SK-N-SH (cell line): ENCODE results near the gene INPP5K. TPM values are rescaled to one million over a fixed set of nuclear protein-coding genes. Genes with fewer than 3 reads are reported as not detected.

ENCODE experiments used
- CTCF ChIA-PET: fragments of 300-600, 350-600 bp; formaldehyde crosslinking; extraction: SDS; loops from one replicate; lab custom pipeline; 2021; lab: Yijun Ruan, JAX
- POLR2A ChIA-PET: fragments of 350-600 bp; sonication (Branson Sonifier 250); formaldehyde crosslinking; extraction: SDS; loops from one replicate; lab custom pipeline; 2020; ENCODE audit warnings: antibody characterized with exemption, inconsistent platforms; lab: Yijun Ruan, JAX
- DNase-seq: peaks from one replicate; pipeline ENCODE4 v3.0.0; 2012
- H2AFZ ChIP-seq: fragments of 200-600 bp; sonication (generic); 2 replicates; pipeline ENCODE4 v1.8.1; 2016; ENCODE audit warnings: antibody characterized with exemption, mild to moderate bottlenecking, low read depth
- H3F3A ChIP-seq: fragments of 200-600 bp; sonication (generic); replicated peaks from 2 replicates; pipeline ENCODE3; 2016; ENCODE audit warnings: antibody characterized with exemption, mild to moderate bottlenecking; ENCODE audit not compliant: insufficient read depth
- H3K27ac ChIP-seq, 2 experiments: fragments of 200-500 bp in 1 of 2; fragments of 200-600 bp in 1 of 2; sonication (Bioruptor generic) in 1 of 2; sonication (generic), shearing (Covaris generic) in 1 of 2; 2 replicates each; pipeline versions ENCODE4 v1.5.1 to v1.6.1; 2014 to 2016; ENCODE audit warnings: low read depth in 2 of 2, inconsistent platforms in 1 of 2, low read length in 1 of 2, mild to moderate bottlenecking in 1 of 2, mixed read lengths in 1 of 2
- H3K27me3 ChIP-seq: fragments of 200-600 bp; sonication (generic), shearing (Covaris generic); 2 replicates; pipeline ENCODE4 v1.6.1; 2016; ENCODE audit warnings: mixed run types; ENCODE audit not compliant: insufficient read depth
- H3K36me3 ChIP-seq, 2 experiments: fragments of 200-500 bp in 1 of 2; fragments of 200-600 bp in 1 of 2; sonication (Bioruptor generic) in 1 of 2; sonication (generic) in 1 of 2; replicated peaks in 1 of 2; 2 replicates each; pipeline versions ENCODE3 to v1.5.1; 2014 to 2016; ENCODE audit warnings: low read length in 1 of 2, mild to moderate bottlenecking in 1 of 2; ENCODE audit not compliant: insufficient read depth in 2 of 2, control insufficient read depth in 1 of 2
- H3K4me1 ChIP-seq, 2 experiments: fragments of 200-500 bp in 1 of 2; fragments of 200-600 bp in 1 of 2; sonication (Bioruptor generic) in 1 of 2; sonication (generic), shearing (Covaris generic) in 1 of 2; 2 replicates each; pipeline versions ENCODE4 v1.5.1 to v1.6.1; 2014 to 2016; ENCODE audit warnings: low read depth in 1 of 2, low read length in 1 of 2, mixed run types in 1 of 2; ENCODE audit not compliant: insufficient read depth in 2 of 2, control insufficient read depth in 1 of 2
- H3K4me2 ChIP-seq: fragments of 200-600 bp; sonication (generic), shearing (Covaris generic); 2 replicates; pipeline ENCODE4 v1.6.1; 2017; ENCODE audit warnings: mixed run types
- H3K4me3 ChIP-seq, 2 experiments: fragments of 200-500 bp in 1 of 2; fragments of 200-600 bp in 1 of 2; sonication (Bioruptor generic) in 1 of 2; sonication (generic), shearing (Covaris generic) in 1 of 2; 2 replicates each; pipeline versions ENCODE4 v1.5.1 to v1.8.1; 2014 to 2016; ENCODE audit warnings: low read depth in 2 of 2, inconsistent platforms in 1 of 2, low read length in 1 of 2, mild to moderate bottlenecking in 1 of 2, mixed read lengths in 1 of 2, moderate library complexity in 1 of 2
- H3K79me2 ChIP-seq: fragments of 200-600 bp; sonication (generic); 2 replicates; pipeline ENCODE4 v1.8.1; 2017; ENCODE audit warnings: mild to moderate bottlenecking; ENCODE audit not compliant: insufficient read depth
- H3K9ac ChIP-seq: fragments of 200-600 bp; sonication (generic); 2 replicates; pipeline ENCODE4 v1.6.1; 2017; ENCODE audit warnings: mixed run types
- H3K9me2 ChIP-seq: fragments of 200-600 bp; sonication (generic); 2 replicates; pipeline ENCODE4 v1.6.1; 2017; ENCODE audit warnings: mixed run types
- H3K9me3 ChIP-seq: fragments of 200-600 bp; sonication (generic); 2 replicates; pipeline ENCODE4 v1.6.1; 2017; ENCODE audit warnings: mixed run types, mild to moderate bottlenecking, moderate library complexity
- H4K20me1 ChIP-seq: fragments of 200-600 bp; sonication (generic); 2 replicates; pipeline ENCODE4 v1.6.1; 2017; ENCODE audit warnings: mild to moderate bottlenecking, mixed run types; ENCODE audit not compliant: insufficient read depth
- CHD2 ChIP-seq: fragments of 150-350 bp; IDR thresholded peaks from 2 replicates; pipeline ENCODE4 v1.6.1; 2018; ENCODE audit warnings: low read length; ENCODE audit not compliant: partially characterized antibody
- ELF1 ChIP-seq: IDR thresholded peaks from 2 replicates; pipeline ENCODE4 v1.4.0; 2012
- FOSL2 ChIP-seq: IDR thresholded peaks from 2 replicates; pipeline ENCODE4 v1.4.0; 2012; ENCODE audit warnings: low read depth, mild to moderate bottlenecking, moderate library complexity, borderline replicate concordance
- FOXJ3 ChIP-seq: sonication (generic); formaldehyde crosslinking; IDR thresholded peaks from 2 replicates; pipeline ENCODE4 v1.5.1; 2020; ENCODE audit warnings: mild to moderate bottlenecking, missing genetic modification reagents
- FOXM1 ChIP-seq: IDR thresholded peaks from 2 replicates; pipeline ENCODE4 v1.4.0; 2012; ENCODE audit warnings: low read depth, mild to moderate bottlenecking
- GATA2 ChIP-seq: sonication (generic); formaldehyde crosslinking; IDR thresholded peaks from 2 replicates; pipeline ENCODE4 v1.5.0; 2020; ENCODE audit warnings: mild to moderate bottlenecking, missing genetic modification reagents
- JUND ChIP-seq: IDR thresholded peaks from 2 replicates; pipeline ENCODE4 v1.4.0; 2012
- MEF2A ChIP-seq: IDR thresholded peaks from 2 replicates; pipeline ENCODE4 v1.4.0; 2012; ENCODE audit warnings: low read depth, borderline replicate concordance
- MXI1 ChIP-seq: IDR thresholded peaks from 2 replicates; pipeline ENCODE4 v1.6.1; 2012; ENCODE audit warnings: mild to moderate bottlenecking, low read depth, low read length, improper control_type of control experiment
- NRF1 ChIP-seq: IDR thresholded peaks from 2 replicates; pipeline ENCODE4 v1.6.1; 2012; ENCODE audit warnings: low read depth, mild to moderate bottlenecking, low read length
- PBX3 ChIP-seq: IDR thresholded peaks from 2 replicates; pipeline ENCODE4; 2012
- RAD21 ChIP-seq: IDR thresholded peaks from 2 replicates; pipeline ENCODE4 v1.6.1; 2012; ENCODE audit warnings: mild to moderate bottlenecking, low read length
- REST ChIP-seq: IDR thresholded peaks from 2 replicates; pipeline ENCODE4 v1.6.1; 2012; ENCODE audit warnings: mild to moderate bottlenecking, low read depth, low read length, moderate library complexity
- RFX5 ChIP-seq: IDR thresholded peaks from 2 replicates; pipeline ENCODE4 v1.6.1; 2012; ENCODE audit warnings: mild to moderate bottlenecking, improper control_type of control experiment, low read length
- RXRA ChIP-seq: IDR thresholded peaks from 2 replicates; pipeline ENCODE4 v1.4.0; 2012; ENCODE audit warnings: low read depth, mild to moderate bottlenecking, borderline replicate concordance
- SMC3 ChIP-seq: IDR thresholded peaks from 2 replicates; pipeline ENCODE4 v1.6.1; 2012; ENCODE audit warnings: low read depth, low read length, improper control_type of control experiment
- TCF12 ChIP-seq: IDR thresholded peaks from 2 replicates; pipeline ENCODE4 v1.4.0; 2012
- USF2 ChIP-seq: fragments of 150-350 bp; IDR thresholded peaks from 2 replicates; pipeline ENCODE4 v1.6.1; 2017; ENCODE audit warnings: antibody characterized with exemption, low read length, low read depth, borderline replicate concordance
- YY1 ChIP-seq: IDR thresholded peaks from 2 replicates; pipeline ENCODE4 v1.4.0; 2012; ENCODE audit warnings: low read depth, mild to moderate bottlenecking
- WGBS: methylation state at CpG from one replicate; pipeline ENCODE4 v1.1.6; 2017; ENCODE audit warnings: low lambda C conversion rate; 5-methylcytosine and 5-hydroxymethylcytosine counted together
- polyA plus RNA-seq, 3 experiments: library from polyadenylated mRNA; depleted of rRNA; stranded (reverse); fragments of >200 nt; gene quantifications; 2 replicates each; pipeline ENCODE4 v1.2.3, GENCODE V29; 2012
- TF ChIP-seq, protein P1 (sequence below): fragments of 150-350 bp; IDR thresholded peaks from 2 replicates; pipeline ENCODE4 v1.6.1; 2016; ENCODE audit warnings: mild to moderate bottlenecking, low read depth, low read length
- TF ChIP-seq, protein P2 (sequence below): fragments of 200-600 bp; sonication (generic); IDR thresholded peaks from 2 replicates; pipeline ENCODE4 v1.6.1; 2017; ENCODE audit warnings: antibody characterized with exemption, mild to moderate bottlenecking, moderate library complexity

The INPP5K gene
- polyA plus RNA-seq, 1 of the 3 experiments (the other 2 are of a cell fraction) = 26.2 TPM

GRCh38 chr17:1469231-1469852 lies 47.1 kb downstream of the INPP5K start (continued):
- no peak for TF ChIP-seq REST
- TF ChIP-seq FOXM1 = no peak
- no peak for TF ChIP-seq USF2
- no peak for TF ChIP-seq PBX3
- TF ChIP-seq, all 33 proteins: peak for 0

GRCh38 chr17:1467898-1468492 lies 48.4 kb downstream of the INPP5K start:
- no peak for DNase-seq
- TF ChIP-seq MEF2A = no peak
- TF ChIP-seq RXRA = no peak
- no peak for TF ChIP-seq JUND
- TF ChIP-seq PBX3 = no peak
- TF ChIP-seq, protein P1, sequence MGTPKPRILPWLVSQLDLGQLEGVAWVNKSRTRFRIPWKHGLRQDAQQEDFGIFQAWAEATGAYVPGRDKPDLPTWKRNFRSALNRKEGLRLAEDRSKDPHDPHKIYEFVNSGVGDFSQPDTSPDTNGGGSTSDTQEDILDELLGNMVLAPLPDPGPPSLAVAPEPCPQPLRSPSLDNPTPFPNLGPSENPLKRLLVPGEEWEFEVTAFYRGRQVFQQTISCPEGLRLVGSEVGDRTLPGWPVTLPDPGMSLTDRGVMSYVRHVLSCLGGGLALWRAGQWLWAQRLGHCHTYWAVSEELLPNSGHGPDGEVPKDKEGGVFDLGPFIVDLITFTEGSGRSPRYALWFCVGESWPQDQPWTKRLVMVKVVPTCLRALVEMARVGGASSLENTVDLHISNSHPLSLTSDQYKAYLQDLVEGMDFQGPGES = no peak
- TF ChIP-seq RAD21 = no peak
- no peak for TF ChIP-seq USF2
- TF ChIP-seq, protein P2, sequence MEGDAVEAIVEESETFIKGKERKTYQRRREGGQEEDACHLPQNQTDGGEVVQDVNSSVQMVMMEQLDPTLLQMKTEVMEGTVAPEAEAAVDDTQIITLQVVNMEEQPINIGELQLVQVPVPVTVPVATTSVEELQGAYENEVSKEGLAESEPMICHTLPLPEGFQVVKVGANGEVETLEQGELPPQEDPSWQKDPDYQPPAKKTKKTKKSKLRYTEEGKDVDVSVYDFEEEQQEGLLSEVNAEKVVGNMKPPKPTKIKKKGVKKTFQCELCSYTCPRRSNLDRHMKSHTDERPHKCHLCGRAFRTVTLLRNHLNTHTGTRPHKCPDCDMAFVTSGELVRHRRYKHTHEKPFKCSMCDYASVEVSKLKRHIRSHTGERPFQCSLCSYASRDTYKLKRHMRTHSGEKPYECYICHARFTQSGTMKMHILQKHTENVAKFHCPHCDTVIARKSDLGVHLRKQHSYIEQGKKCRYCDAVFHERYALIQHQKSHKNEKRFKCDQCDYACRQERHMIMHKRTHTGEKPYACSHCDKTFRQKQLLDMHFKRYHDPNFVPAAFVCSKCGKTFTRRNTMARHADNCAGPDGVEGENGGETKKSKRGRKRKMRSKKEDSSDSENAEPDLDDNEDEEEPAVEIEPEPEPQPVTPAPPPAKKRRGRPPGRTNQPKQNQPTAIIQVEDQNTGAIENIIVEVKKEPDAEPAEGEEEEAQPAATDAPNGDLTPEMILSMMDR = no peak
- no peak for TF ChIP-seq TCF12
- no peak for TF ChIP-seq FOXM1
- TF ChIP-seq GATA2 = no peak
- TF ChIP-seq FOSL2 = no peak
- TF ChIP-seq SMC3 = no peak
- TF ChIP-seq MXI1 = no peak
- no peak for TF ChIP-seq RFX5
- TF ChIP-seq FOXJ3 (CRISPR knock-in tag) = no peak
- no peak for TF ChIP-seq ELF1
- TF ChIP-seq CHD2 = no peak
- no peak for TF ChIP-seq NRF1
- TF ChIP-seq YY1 = no peak
- H3K36me3 ChIP-seq = peaks cover 8 to 34% of the 10 kb centered on the region in 2 experiments
- H3K4me1 ChIP-seq = no peaks in the 10 kb centered on the region
- POLR2A ChIA-PET = no interaction called here
- CTCF ChIA-PET = no interaction called here
- no peak overlapping the region for H3K9ac ChIP-seq
- H3F3A ChIP-seq = no peaks in the 10 kb centered on the region
- no peak overlapping the region for H3K27ac ChIP-seq
- no peak overlapping the region for H3K4me2 ChIP-seq
- no peaks in the 10 kb centered on the region for H3K9me3 ChIP-seq
- H2AFZ ChIP-seq = no peak overlapping the region
- no peaks in the 10 kb centered on the region for H3K9me2 ChIP-seq
- no peaks in the 10 kb centered on the region for H4K20me1 ChIP-seq
- H3K79me2 ChIP-seq = no peaks in the 10 kb centered on the region; the same call in 1 of the 2 replicates
- WGBS = 92% methylated on average over 17 of the region's 21 CpGs
- H3K27me3 ChIP-seq = no peaks in the 10 kb centered on the region
- H3K4me3 ChIP-seq = no peak overlapping the region
